MM.1S (cell line): ENCODE data around the gene DCLRE1B.

Experiments used
- CTCF ChIP-seq: fragments of 300-600 bp; sonication (generic); IDR thresholded peaks from 2 replicates; pipeline ENCODE4 v1.5.1; 2016; ENCODE audit warnings: antibody characterized with exemption, low read length, mixed read lengths
- EZH2 ChIP-seq: fragments of 300-600 bp; sonication (generic); optimal IDR thresholded peaks from 2 replicates; pipeline ENCODE3; 2017; ENCODE audit warnings: low read depth, mild to moderate bottlenecking, antibody characterized with exemption, low read length, mixed read lengths

- peak; percentile 40 for TF ChIP-seq CTCF
- TF ChIP-seq EZH2 = no peak
Measured at GRCh38 chr1:113904674-113905434, at the start of gene DCLRE1B, which contains the start of gene AP4B1.
